K562 (cell line): ENCODE data around the gene IKZF3. TPM values are rescaled to one million over a fixed set of nuclear protein-coding genes. Genes with fewer than 3 reads are reported as not detected.

ENCODE experiments used
- DIDO1 ChIP-seq: fragments of 450-650 bp; IDR thresholded peaks from 2 replicates; pipeline ENCODE4 v1.6.1; 2016; ENCODE audit warnings: low read depth, missing biosample characterization, missing genetic modification characterization
- FOXA1 ChIP-seq: fragments of 450-650 bp; IDR thresholded peaks from 2 replicates; pipeline ENCODE4 v1.6.1; 2016; ENCODE audit warnings: mild to moderate bottlenecking, borderline replicate concordance
- HDAC1 ChIP-seq, 2 experiments: fragments of 450-650 bp; IDR thresholded peaks; 2 replicates each; pipeline ENCODE4 v1.6.1; 2016 to 2017; ENCODE audit warnings: inconsistent platforms in 1 of 2, mild to moderate bottlenecking in 1 of 2, moderate library complexity in 1 of 2
- NCOR1 ChIP-seq: fragments of 450-650 bp; IDR thresholded peaks from 2 replicates; pipeline ENCODE4 v1.6.1; 2016; ENCODE audit warnings: mild to moderate bottlenecking, moderate library complexity
- ZNF76 ChIP-seq: fragments of 250-450 bp; sonication (Bioruptor Pico); IDR thresholded peaks from 2 replicates; pipeline ENCODE4 v1.4.0; 2020; ENCODE audit warnings: mild to moderate bottlenecking, moderate library complexity, borderline replicate concordance
- polyA plus RNA-seq, 8 experiments: library from polyadenylated mRNA; depleted of rRNA in 4 of 8; stranded (reverse) in 5 of 8; unstranded in 3 of 8; fragments of >200 nt; fragmentation: Nextera tagmentation in 2 of 8; fragmentation: Illumina TruSeq in 1 of 8; extraction: Ambion mirVana in 2 of 8; extraction: Trizol in 1 of 8; gene quantifications; 2 replicates each; pipeline versions ENCODE4 v1.2.1 to v1.2.3, GENCODE V29; 2011 to 2014; ENCODE audit warnings: inconsistent platforms in 1 of 8, missing spikeins in 1 of 8
- total RNA-seq, 7 experiments: library from RNA; depleted of rRNA in 6 of 7; stranded (reverse); fragments of >200 nt in 6 of 7; fragmentation: Illumina TruSeq in 2 of 7; extraction: Trizol in 2 of 7; gene quantifications; 2 replicates each; pipeline versions ENCODE4 v1.2.1 to v1.2.3, GENCODE V29; 2011 to 2021; ENCODE audit warnings: low replicate concordance in 1 of 7
- TF ChIP-seq, protein P1 (sequence below): sonication (generic); formaldehyde crosslinking; IDR thresholded peaks from 2 replicates; pipeline ENCODE4 v1.8.1; 2023; ENCODE audit warnings: mild to moderate bottlenecking, missing genetic modification reagents
- TF ChIP-seq, protein P2 (sequence below): sonication (generic); formaldehyde crosslinking; IDR thresholded peaks from 2 replicates; pipeline ENCODE4 v1.8.0; 2023; ENCODE audit warnings: mild to moderate bottlenecking, missing genetic modification reagents
- TF ChIP-seq, protein P3 (sequence below), 2 experiments: fragments of 450-650 bp; IDR thresholded peaks; 2 replicates each; pipeline ENCODE4 v1.6.1; 2016; ENCODE audit warnings: mild to moderate bottlenecking in 2 of 2, borderline replicate concordance in 1 of 2, low read depth in 1 of 2, moderate library complexity in 1 of 2
- TF ChIP-seq, protein P4 (sequence below): sonication (generic); formaldehyde crosslinking; IDR thresholded peaks from 2 replicates; pipeline ENCODE4 v1.8.1; 2023; ENCODE audit warnings: mild to moderate bottlenecking, missing genetic modification reagents, moderate library complexity

Gene IKZF3
- total and polyA plus RNA-seq, 9 of the 15 experiments (the other 6 are each of a cell fraction or from before 2014, with no cell fraction given): 0.06 to 1.6 (median 0.62) TPM

DNA sequence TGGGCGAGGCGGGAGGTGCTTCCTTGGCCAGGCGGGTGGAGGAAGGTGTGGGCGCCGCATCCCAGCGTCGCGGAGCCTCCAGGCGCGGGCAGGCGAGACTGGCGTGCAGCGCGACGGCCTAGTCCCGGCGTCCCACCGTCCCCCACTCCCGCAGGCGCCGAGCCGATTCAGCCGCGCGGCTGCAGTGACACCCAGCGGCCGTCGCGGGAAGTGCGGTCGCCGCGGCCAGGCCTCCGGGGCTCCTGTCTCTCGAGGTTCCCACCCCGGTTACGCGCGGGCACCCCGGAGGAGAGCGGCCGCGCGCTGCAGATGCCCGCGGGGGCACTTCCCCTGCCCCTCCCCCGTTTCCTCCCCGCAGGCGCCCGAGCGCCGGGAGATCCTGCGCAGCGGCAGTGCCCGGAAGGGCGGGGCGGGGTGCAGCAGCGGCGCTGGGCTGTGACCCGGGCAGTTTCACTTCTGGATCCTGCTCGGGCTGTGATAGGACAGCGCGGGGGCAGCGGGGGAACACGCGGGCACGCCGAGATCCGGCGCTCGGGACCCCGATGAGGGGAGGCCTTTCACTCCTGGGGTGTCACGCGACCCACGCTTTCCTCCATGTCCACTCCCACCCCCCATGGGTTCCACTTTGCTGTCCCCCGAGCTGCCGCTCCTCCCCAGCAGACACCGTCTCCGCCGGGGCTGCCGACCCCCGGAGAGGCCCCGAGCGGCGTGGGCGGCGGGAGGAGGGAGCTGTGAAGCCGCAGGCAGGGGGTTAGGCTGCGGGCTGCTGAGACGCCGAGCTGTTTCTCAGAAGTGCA lies 109.8 kb downstream of the IKZF3 start (continued):
- TF ChIP-seq, protein P1, sequence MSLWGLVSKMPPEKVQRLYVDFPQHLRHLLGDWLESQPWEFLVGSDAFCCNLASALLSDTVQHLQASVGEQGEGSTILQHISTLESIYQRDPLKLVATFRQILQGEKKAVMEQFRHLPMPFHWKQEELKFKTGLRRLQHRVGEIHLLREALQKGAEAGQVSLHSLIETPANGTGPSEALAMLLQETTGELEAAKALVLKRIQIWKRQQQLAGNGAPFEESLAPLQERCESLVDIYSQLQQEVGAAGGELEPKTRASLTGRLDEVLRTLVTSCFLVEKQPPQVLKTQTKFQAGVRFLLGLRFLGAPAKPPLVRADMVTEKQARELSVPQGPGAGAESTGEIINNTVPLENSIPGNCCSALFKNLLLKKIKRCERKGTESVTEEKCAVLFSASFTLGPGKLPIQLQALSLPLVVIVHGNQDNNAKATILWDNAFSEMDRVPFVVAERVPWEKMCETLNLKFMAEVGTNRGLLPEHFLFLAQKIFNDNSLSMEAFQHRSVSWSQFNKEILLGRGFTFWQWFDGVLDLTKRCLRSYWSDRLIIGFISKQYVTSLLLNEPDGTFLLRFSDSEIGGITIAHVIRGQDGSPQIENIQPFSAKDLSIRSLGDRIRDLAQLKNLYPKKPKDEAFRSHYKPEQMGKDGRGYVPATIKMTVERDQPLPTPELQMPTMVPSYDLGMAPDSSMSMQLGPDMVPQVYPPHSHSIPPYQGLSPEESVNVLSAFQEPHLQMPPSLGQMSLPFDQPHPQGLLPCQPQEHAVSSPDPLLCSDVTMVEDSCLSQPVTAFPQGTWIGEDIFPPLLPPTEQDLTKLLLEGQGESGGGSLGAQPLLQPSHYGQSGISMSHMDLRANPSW (CRISPR knock-in tag): no peak
- TF ChIP-seq ZNF76 (CRISPR knock-in tag) (0 out of 2 replicates have a peak, but pooled peaks have one; percentile 58), NCOR1 (no peak; the same call in 1 of the 2 replicates), HDAC1 (IDR thresholded peaks at IDR 0.05) (no peak), FOXA1 (no peak), DIDO1 (tag) (no peak)
- TF ChIP-seq, protein P2, sequence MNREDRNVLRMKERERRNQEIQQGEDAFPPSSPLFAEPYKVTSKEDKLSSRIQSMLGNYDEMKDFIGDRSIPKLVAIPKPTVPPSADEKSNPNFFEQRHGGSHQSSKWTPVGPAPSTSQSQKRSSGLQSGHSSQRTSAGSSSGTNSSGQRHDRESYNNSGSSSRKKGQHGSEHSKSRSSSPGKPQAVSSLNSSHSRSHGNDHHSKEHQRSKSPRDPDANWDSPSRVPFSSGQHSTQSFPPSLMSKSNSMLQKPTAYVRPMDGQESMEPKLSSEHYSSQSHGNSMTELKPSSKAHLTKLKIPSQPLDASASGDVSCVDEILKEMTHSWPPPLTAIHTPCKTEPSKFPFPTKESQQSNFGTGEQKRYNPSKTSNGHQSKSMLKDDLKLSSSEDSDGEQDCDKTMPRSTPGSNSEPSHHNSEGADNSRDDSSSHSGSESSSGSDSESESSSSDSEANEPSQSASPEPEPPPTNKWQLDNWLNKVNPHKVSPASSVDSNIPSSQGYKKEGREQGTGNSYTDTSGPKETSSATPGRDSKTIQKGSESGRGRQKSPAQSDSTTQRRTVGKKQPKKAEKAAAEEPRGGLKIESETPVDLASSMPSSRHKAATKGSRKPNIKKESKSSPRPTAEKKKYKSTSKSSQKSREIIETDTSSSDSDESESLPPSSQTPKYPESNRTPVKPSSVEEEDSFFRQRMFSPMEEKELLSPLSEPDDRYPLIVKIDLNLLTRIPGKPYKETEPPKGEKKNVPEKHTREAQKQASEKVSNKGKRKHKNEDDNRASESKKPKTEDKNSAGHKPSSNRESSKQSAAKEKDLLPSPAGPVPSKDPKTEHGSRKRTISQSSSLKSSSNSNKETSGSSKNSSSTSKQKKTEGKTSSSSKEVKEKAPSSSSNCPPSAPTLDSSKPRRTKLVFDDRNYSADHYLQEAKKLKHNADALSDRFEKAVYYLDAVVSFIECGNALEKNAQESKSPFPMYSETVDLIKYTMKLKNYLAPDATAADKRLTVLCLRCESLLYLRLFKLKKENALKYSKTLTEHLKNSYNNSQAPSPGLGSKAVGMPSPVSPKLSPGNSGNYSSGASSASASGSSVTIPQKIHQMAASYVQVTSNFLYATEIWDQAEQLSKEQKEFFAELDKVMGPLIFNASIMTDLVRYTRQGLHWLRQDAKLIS (CRISPR knock-in tag): peak; percentile 54; the same call in 1 of the 2 replicates
- TF ChIP-seq, protein P3, sequence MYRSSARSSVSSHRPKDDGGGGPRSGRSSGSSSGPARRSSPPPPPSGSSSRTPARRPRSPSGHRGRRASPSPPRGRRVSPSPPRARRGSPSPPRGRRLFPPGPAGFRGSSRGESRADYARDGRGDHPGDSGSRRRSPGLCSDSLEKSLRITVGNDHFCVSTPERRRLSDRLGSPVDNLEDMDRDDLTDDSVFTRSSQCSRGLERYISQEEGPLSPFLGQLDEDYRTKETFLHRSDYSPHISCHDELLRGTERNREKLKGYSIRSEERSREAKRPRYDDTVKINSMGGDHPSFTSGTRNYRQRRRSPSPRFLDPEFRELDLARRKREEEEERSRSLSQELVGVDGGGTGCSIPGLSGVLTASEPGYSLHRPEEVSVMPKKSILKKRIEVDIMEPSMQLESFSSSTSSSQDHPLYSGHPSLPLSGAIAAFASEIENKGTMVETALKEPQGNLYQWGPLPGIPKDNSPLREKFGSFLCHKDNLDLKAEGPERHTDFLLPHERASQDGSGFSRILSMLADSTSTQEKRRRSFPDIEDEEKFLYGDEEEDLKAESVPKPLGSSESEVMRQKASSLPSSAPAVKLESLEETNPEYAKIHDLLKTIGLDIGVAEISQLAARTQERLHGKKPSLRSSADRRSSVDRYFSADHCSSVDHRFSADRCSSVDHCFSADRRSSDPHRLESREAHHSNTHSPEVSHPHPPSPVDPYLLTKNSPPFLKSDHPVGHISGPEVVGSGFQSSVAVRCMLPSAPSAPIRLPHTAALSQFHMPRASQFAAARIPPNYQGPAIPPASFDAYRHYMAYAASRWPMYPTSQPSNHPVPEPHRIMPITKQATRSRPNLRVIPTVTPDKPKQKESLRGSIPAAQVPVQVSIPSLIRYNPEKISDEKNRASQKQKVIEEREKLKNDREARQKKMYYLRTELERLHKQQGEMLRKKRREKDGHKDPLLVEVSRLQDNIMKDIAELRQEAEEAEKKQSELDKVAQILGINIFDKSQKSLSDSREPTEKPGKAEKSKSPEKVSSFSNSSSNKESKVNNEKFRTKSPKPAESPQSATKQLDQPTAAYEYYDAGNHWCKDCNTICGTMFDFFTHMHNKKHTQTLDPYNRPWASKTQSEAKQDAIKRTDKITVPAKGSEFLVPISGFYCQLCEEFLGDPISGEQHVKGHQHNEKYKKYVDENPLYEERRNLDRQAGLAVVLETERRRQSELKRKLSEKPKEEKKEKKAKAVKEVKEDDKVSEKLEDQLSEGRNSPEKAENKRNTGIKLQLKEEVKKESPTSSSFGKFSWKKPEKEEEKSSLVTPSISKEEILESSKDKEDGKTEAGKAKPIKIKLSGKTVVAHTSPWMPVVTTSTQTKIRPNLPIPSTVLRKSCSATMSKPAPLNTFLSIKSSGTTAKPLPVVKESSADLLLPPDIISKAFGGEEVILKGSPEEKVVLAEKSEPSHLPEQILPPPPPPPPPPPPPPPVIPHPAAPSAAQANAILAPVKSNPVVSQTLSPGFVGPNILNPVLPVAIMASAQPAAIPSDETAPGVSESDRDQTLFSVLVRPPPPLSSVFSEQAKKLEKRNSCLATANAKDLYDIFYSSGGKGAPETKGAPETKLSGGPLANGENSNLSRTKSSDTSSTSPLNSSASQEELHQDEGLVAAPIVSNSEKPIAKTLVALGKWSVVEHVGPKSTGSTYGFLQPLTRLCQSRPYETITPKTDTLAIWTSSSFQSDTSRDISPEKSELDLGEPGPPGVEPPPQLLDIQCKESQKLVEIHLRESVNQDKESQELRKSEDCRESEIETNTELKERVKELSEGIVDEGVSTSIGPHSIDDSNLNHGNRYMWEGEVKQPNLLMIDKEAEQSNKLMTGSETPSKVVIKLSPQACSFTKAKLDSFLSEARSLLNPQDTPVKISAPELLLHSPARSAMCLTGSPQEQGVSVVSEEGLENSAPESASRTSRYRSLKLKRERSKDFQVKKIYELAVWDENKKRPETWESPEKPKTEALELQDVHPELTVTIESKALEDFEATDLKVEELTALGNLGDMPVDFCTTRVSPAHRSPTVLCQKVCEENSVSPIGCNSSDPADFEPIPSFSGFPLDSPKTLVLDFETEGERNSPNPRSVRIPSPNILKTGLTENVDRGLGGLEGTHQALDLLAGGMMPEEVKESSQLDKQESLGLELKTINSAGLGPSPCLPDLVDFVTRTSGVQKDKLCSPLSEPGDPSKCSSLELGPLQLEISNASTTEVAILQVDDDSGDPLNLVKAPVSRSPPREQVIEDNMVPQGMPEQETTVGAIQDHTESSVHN (IDR thresholded peaks at IDR 0.05; ENCODE audit: borderline replicate concordance in 1 of 2, low read depth in 1 of 2): no peak
- TF ChIP-seq, protein P4, sequence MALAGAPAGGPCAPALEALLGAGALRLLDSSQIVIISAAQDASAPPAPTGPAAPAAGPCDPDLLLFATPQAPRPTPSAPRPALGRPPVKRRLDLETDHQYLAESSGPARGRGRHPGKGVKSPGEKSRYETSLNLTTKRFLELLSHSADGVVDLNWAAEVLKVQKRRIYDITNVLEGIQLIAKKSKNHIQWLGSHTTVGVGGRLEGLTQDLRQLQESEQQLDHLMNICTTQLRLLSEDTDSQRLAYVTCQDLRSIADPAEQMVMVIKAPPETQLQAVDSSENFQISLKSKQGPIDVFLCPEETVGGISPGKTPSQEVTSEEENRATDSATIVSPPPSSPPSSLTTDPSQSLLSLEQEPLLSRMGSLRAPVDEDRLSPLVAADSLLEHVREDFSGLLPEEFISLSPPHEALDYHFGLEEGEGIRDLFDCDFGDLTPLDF (CRISPR knock-in tag): peak; percentile 81; the same call in 1 of the 2 replicates
